Measurements from ENCODE around the gene NPC2.

The NPC2 gene

GRCh38 chr14:74474376-74474775, 18.7 kb downstream of the NPC2 start:
- Histone ChIP-seq H3K36me3 (ENCODE audit: control insufficient read depth in 4 of 4, insufficient read depth in 4 of 4, low read length in 3 of 4) (peaks cover 8 to 34% (median 21%) of the 10 kb centered on the region in 4 experiments), H3K4me3 (ENCODE audit: control insufficient read depth in 1 of 7, extremely low read depth in 1 of 7, insufficient read depth in 4 of 7, low read depth in 2 of 7, low read length in 6 of 7) (no peak overlapping the region), H3K4me1 (ENCODE audit: control extremely low read depth in 1 of 4, control insufficient read depth in 4 of 4, insufficient read depth in 4 of 4, low read length in 3 of 4) (no peaks in the 10 kb centered on the region), H3K9me3 (ENCODE audit: control extremely low read depth in 1 of 5, control insufficient read depth in 4 of 5, insufficient read depth in 2 of 5, low read depth in 1 of 5, low read length in 4 of 5) (no peaks in the 10 kb centered on the region), H3K27ac (ENCODE audit: insufficient read depth in 1 of 2, low read depth in 1 of 2, low read length in 2 of 2, poor library complexity in 1 of 2, severe bottlenecking in 2 of 2) (no peak overlapping the region), H3K27me3 (replicated peaks in 2 of 5; ENCODE audit: control insufficient read depth in 4 of 5, insufficient read depth in 5 of 5, low read length in 4 of 5) (no peaks in the 10 kb centered on the region)
- 100% methylated on average over 1 of the region's 2 CpGs for WGBS (ENCODE audit: insufficient coverage)
- DNase-seq: no peak
- POLR2A ChIA-PET: no interaction called here
- CTCF ChIA-PET: interaction anchor here (1.1 to 1.4 kb wide), 2 partner anchors 14 to 108 kb away, joined by 3 to 4 read pairs; no protein-coding TSS in a partner anchor

- Histone ChIP-seq H3K4me3 (ENCODE audit: control insufficient read depth in 1 of 7, extremely low read depth in 1 of 7, insufficient read depth in 4 of 7, low read depth in 2 of 7, low read length in 6 of 7) (no peak overlapping the region), H3K27ac (ENCODE audit: insufficient read depth in 1 of 2, low read depth in 1 of 2, low read length in 2 of 2, poor library complexity in 1 of 2, severe bottlenecking in 2 of 2) (no peak overlapping the region), H3K9me3 (ENCODE audit: control extremely low read depth in 1 of 5, control insufficient read depth in 4 of 5, insufficient read depth in 2 of 5, low read depth in 1 of 5, low read length in 4 of 5) (no peaks in the 10 kb centered on the region), H3K36me3 (ENCODE audit: control insufficient read depth in 4 of 4, insufficient read depth in 4 of 4, low read length in 3 of 4) (peaks cover 5 to 23% (median 13%) of the 10 kb centered on the region in 4 experiments), H3K4me1 (ENCODE audit: control extremely low read depth in 1 of 4, control insufficient read depth in 4 of 4, insufficient read depth in 4 of 4, low read length in 3 of 4) (no peaks in the 10 kb centered on the region), H3K27me3 (replicated peaks in 2 of 5; ENCODE audit: control insufficient read depth in 4 of 5, insufficient read depth in 5 of 5, low read length in 4 of 5) (no peaks in the 10 kb centered on the region)
- ChIA-PET CTCF (no interaction called here), POLR2A (no interaction called here)
- DNase-seq: no peak
- 100% methylated on average over 1 of the region's 2 CpGs for WGBS (ENCODE audit: insufficient coverage)
Measured at GRCh38 chr14:74472601-74473000, 20.5 kb downstream of the NPC2 start.

GRCh38 chr14:74469548-74470518, 23.3 kb downstream of the NPC2 start:
- ChIA-PET CTCF (interaction anchor here (1.5 to 2.9 kb wide), 2 partner anchors 10 kb away, joined by 3 to 10 read pairs; no protein-coding TSS in a partner anchor), POLR2A (no interaction called here)
- Histone ChIP-seq H3K9me3 (ENCODE audit: control extremely low read depth in 1 of 5, control insufficient read depth in 4 of 5, insufficient read depth in 2 of 5, low read depth in 1 of 5, low read length in 4 of 5) (no peaks in the 10 kb centered on the region), H3K27me3 (replicated peaks in 2 of 5; ENCODE audit: control insufficient read depth in 4 of 5, insufficient read depth in 5 of 5, low read length in 4 of 5) (no peaks in the 10 kb centered on the region), H3K27ac (ENCODE audit: insufficient read depth in 1 of 2, low read depth in 1 of 2, low read length in 2 of 2, poor library complexity in 1 of 2, severe bottlenecking in 2 of 2) (no peak overlapping the region), H3K4me3 (ENCODE audit: control insufficient read depth in 1 of 7, extremely low read depth in 1 of 7, insufficient read depth in 4 of 7, low read depth in 2 of 7, low read length in 6 of 7) (no peak overlapping the region), H3K4me1 (ENCODE audit: control extremely low read depth in 1 of 4, control insufficient read depth in 4 of 4, insufficient read depth in 4 of 4, low read length in 3 of 4) (no peaks in the 10 kb centered on the region), H3K36me3 (ENCODE audit: control insufficient read depth in 4 of 4, insufficient read depth in 4 of 4, low read length in 3 of 4) (peaks cover 0 to 14% (median 5%) of the 10 kb centered on the region in 4 experiments)
- WGBS (ENCODE audit: insufficient coverage): 98% methylated on average over 6 of the region's 7 CpGs
- DNase-seq: no peak

- CTCF ChIA-PET: interaction anchor here (0.7 to 1.5 kb wide), 2 partner anchors 11 to 25 kb away, joined by 3 read pairs; partner anchors contain the start of genes ISCA2 and NPC2
Measured at GRCh38 chr14:74468513-74468912, 24.6 kb downstream of the NPC2 start.

GRCh38 chr14:74465335-74465734, 27.8 kb downstream of the NPC2 start:
- POLR2A ChIA-PET: interaction anchor here (0.6 kb wide), 1 partner anchor 15 kb away, joined by 5 read pairs; no protein-coding TSS in a partner anchor
- DNase-seq: no peak
- no peak overlapping the region for H3K27ac ChIP-seq (ENCODE audit: insufficient read depth in 1 of 2, low read depth in 1 of 2, low read length in 2 of 2, poor library complexity in 1 of 2, severe bottlenecking in 2 of 2)
- H3K27me3 ChIP-seq (replicated peaks in 2 of 5; ENCODE audit: control insufficient read depth in 4 of 5, insufficient read depth in 5 of 5, low read length in 4 of 5): no peaks in the 10 kb centered on the region
- H3K4me1 ChIP-seq (ENCODE audit: control extremely low read depth in 1 of 4, control insufficient read depth in 4 of 4, insufficient read depth in 4 of 4, low read length in 3 of 4): peaks cover 0 to 12% (median 6%) of the 10 kb centered on the region in 4 experiments
- no peaks in the 10 kb centered on the region for H3K36me3 ChIP-seq (ENCODE audit: control insufficient read depth in 4 of 4, insufficient read depth in 4 of 4, low read length in 3 of 4)
- H3K4me3 ChIP-seq (ENCODE audit: control insufficient read depth in 1 of 7, extremely low read depth in 1 of 7, insufficient read depth in 4 of 7, low read depth in 2 of 7, low read length in 6 of 7): no peak overlapping the region
- WGBS (ENCODE audit: insufficient coverage): no CpG with 5 or more reads among the region's 2 CpGs
- CTCF ChIA-PET: interaction anchor here (1.0 to 1.4 kb wide), 3 partner anchors 13 to 85 kb away, joined by 3 to 4 read pairs (median 3); no protein-coding TSS in a partner anchor
- no peaks in the 10 kb centered on the region for H3K9me3 ChIP-seq (ENCODE audit: control extremely low read depth in 1 of 5, control insufficient read depth in 4 of 5, insufficient read depth in 2 of 5, low read depth in 1 of 5, low read length in 4 of 5)

More at GRCh38 chr14:74468513-74468912, 24.6 kb downstream of the NPC2 start:
- Histone ChIP-seq H3K4me3 (ENCODE audit: control insufficient read depth in 1 of 7, extremely low read depth in 1 of 7, insufficient read depth in 4 of 7, low read depth in 2 of 7, low read length in 6 of 7) (no peak overlapping the region), H3K4me1 (ENCODE audit: control extremely low read depth in 1 of 4, control insufficient read depth in 4 of 4, insufficient read depth in 4 of 4, low read length in 3 of 4) (no peaks in the 10 kb centered on the region), H3K27me3 (replicated peaks in 2 of 5; ENCODE audit: control insufficient read depth in 4 of 5, insufficient read depth in 5 of 5, low read length in 4 of 5) (no peaks in the 10 kb centered on the region), H3K36me3 (ENCODE audit: control insufficient read depth in 4 of 4, insufficient read depth in 4 of 4, low read length in 3 of 4) (peaks cover 0 to 2% (median 0%) of the 10 kb centered on the region in 4 experiments), H3K9me3 (ENCODE audit: control extremely low read depth in 1 of 5, control insufficient read depth in 4 of 5, insufficient read depth in 2 of 5, low read depth in 1 of 5, low read length in 4 of 5) (no peaks in the 10 kb centered on the region), H3K27ac (ENCODE audit: insufficient read depth in 1 of 2, low read depth in 1 of 2, low read length in 2 of 2, poor library complexity in 1 of 2, severe bottlenecking in 2 of 2) (no peak overlapping the region)
- no peak for DNase-seq
- WGBS (ENCODE audit: insufficient coverage): 97% methylated on average over 3 of the region's 3 CpGs
- POLR2A ChIA-PET: no interaction called here

GRCh38 chr14:74464785-74465184, 28.3 kb downstream of the NPC2 start:
- 100% methylated on average over 2 of the region's 3 CpGs for WGBS (ENCODE audit: insufficient coverage)
- H3K9me3 ChIP-seq (ENCODE audit: control extremely low read depth in 1 of 5, control insufficient read depth in 4 of 5, insufficient read depth in 2 of 5, low read depth in 1 of 5, low read length in 4 of 5): no peaks in the 10 kb centered on the region
- DNase-seq: no peak
- H3K27me3 ChIP-seq (replicated peaks in 2 of 5; ENCODE audit: control insufficient read depth in 4 of 5, insufficient read depth in 5 of 5, low read length in 4 of 5): no peaks in the 10 kb centered on the region
- peaks cover 0 to 17% (median 9%) of the 10 kb centered on the region in 4 experiments for H3K4me1 ChIP-seq (ENCODE audit: control extremely low read depth in 1 of 4, control insufficient read depth in 4 of 4, insufficient read depth in 4 of 4, low read length in 3 of 4)
- H3K4me3 ChIP-seq (ENCODE audit: control insufficient read depth in 1 of 7, extremely low read depth in 1 of 7, insufficient read depth in 4 of 7, low read depth in 2 of 7, low read length in 6 of 7): no peak overlapping the region
- H3K27ac ChIP-seq (ENCODE audit: insufficient read depth in 1 of 2, low read depth in 1 of 2, low read length in 2 of 2, poor library complexity in 1 of 2, severe bottlenecking in 2 of 2): no peak overlapping the region
- CTCF ChIA-PET: interaction anchor here (1.0 kb wide), 1 partner anchor 84 kb away, joined by 3 read pairs; no protein-coding TSS in a partner anchor
- no peaks in the 10 kb centered on the region for H3K36me3 ChIP-seq (ENCODE audit: control insufficient read depth in 4 of 4, insufficient read depth in 4 of 4, low read length in 3 of 4)
- POLR2A ChIA-PET: no interaction called here

GRCh38 chr14:74463697-74464096, 29.4 kb downstream of the NPC2 start:
- no peak overlapping the region for H3K27ac ChIP-seq (ENCODE audit: insufficient read depth in 1 of 2, low read depth in 1 of 2, low read length in 2 of 2, poor library complexity in 1 of 2, severe bottlenecking in 2 of 2)
- DNase-seq: no peak
- H3K36me3 ChIP-seq (ENCODE audit: control insufficient read depth in 4 of 4, insufficient read depth in 4 of 4, low read length in 3 of 4): no peaks in the 10 kb centered on the region
- no peaks in the 10 kb centered on the region for H3K9me3 ChIP-seq (ENCODE audit: control extremely low read depth in 1 of 5, control insufficient read depth in 4 of 5, insufficient read depth in 2 of 5, low read depth in 1 of 5, low read length in 4 of 5)
- WGBS (ENCODE audit: insufficient coverage): 96% methylated on average over 5 of the region's 5 CpGs
- H3K4me3 ChIP-seq (ENCODE audit: control insufficient read depth in 1 of 7, extremely low read depth in 1 of 7, insufficient read depth in 4 of 7, low read depth in 2 of 7, low read length in 6 of 7): no peak overlapping the region
- ChIA-PET CTCF (interaction anchor here (1.2 to 2.7 kb wide), 3 partner anchors 14 to 27 kb away, joined by 3 to 7 read pairs (median 3); no protein-coding TSS in a partner anchor), POLR2A (no interaction called here)
- no peaks in the 10 kb centered on the region for H3K27me3 ChIP-seq (replicated peaks in 2 of 5; ENCODE audit: control insufficient read depth in 4 of 5, insufficient read depth in 5 of 5, low read length in 4 of 5)
- peaks cover 0 to 19% (median 10%) of the 10 kb centered on the region in 4 experiments for H3K4me1 ChIP-seq (ENCODE audit: control extremely low read depth in 1 of 4, control insufficient read depth in 4 of 4, insufficient read depth in 4 of 4, low read length in 3 of 4)

Measured in common myeloid progenitor, CD34-positive (primary cell).